HepG2 (cell line): ENCODE data around the gene RPA1. TPM values are rescaled to one million over a fixed set of nuclear protein-coding genes. Genes with fewer than 3 reads are reported as not detected.

Experiments
- ATAC-seq: fragments of 200-7000 bp; cut with Tn5 transposase; 3 replicates; pipeline ENCODE4 v1.9.1; 2020; ENCODE audit warnings: mild to moderate bottlenecking, moderate library complexity
- BruUV-seq: library from RNA; stranded (reverse); fragments of 400-500 nt; replicated peaks from 2 replicates; lab custom pipeline; 2021; lab: Mats Ljungman, UMichigan
- CTCF ChIA-PET: fragments of 300-600 bp; formaldehyde crosslinking; extraction: SDS; loops from one replicate; lab custom pipeline; 2021; ENCODE audit warnings: low total read pairs, inconsistent platforms, low intra/inter-chr PET ratio; lab: Yijun Ruan, JAX
- POLR2A ChIA-PET: fragments of 350-600 bp; sonication (Branson Sonifier 250); formaldehyde crosslinking; loops from one replicate; lab custom pipeline; 2020; ENCODE audit warnings: antibody characterized with exemption, inconsistent platforms; lab: Yijun Ruan, JAX
- DNase-seq: peaks from one replicate; pipeline ENCODE4 v3.0.0-alpha.2; 2015; ENCODE audit warnings: low spot score
- FAIRE-seq: peaks from 3 replicates; lab custom pipeline; 2011; peaks lifted over from hg19 to GRCh38; lab: Jason Lieb, UNC
- H2AFZ ChIP-seq: one replicate; pipeline ENCODE4 v1.6.1; 2011; ENCODE audit warnings: low read length, inconsistent platforms
- H3K27ac ChIP-seq: fragments of 300-600 bp; 3 replicates; pipeline ENCODE4 v1.8.0; 2011; ENCODE audit warnings: mixed run types, mild to moderate bottlenecking, mixed read lengths, low read length, inconsistent platforms; ENCODE audit not compliant: insufficient read depth; ENCODE audit errors: extremely low read length
- H3K27me3 ChIP-seq, 2 experiments: fragments of 200-600 bp in 1 of 2; 2 replicates in 1 of 2; 3 replicates in 1 of 2; pipeline versions ENCODE4 v1.6.0 to v1.8.0; 2011; ENCODE audit warnings: low read length in 2 of 2, mild to moderate bottlenecking in 2 of 2, moderate library complexity in 2 of 2, inconsistent platforms in 1 of 2; ENCODE audit not compliant: insufficient read depth in 2 of 2, control insufficient read depth in 1 of 2
- H3K36me3 ChIP-seq, 2 experiments: fragments of 200-600 bp in 1 of 2; replicated peaks in 1 of 2; 2 replicates in 1 of 2; 3 replicates in 1 of 2; pipeline versions ENCODE4 v1.5.1 to v1.8.0; 2011; ENCODE audit warnings: low read length in 2 of 2, inconsistent platforms in 1 of 2; ENCODE audit not compliant: insufficient read depth in 2 of 2, control insufficient read depth in 1 of 2
- H3K4me1 ChIP-seq: 2 replicates; pipeline ENCODE4 v1.5.1; 2012; ENCODE audit warnings: low read length, inconsistent platforms; ENCODE audit not compliant: insufficient read depth
- H3K4me2 ChIP-seq: 2 replicates; pipeline ENCODE4 v1.6.0; 2011; ENCODE audit warnings: low read depth, low read length, inconsistent platforms
- H3K4me3 ChIP-seq, 3 experiments: fragments of 200-600 bp in 1 of 3; sonication (generic), shearing (Covaris generic) in 1 of 3; replicated peaks in 1 of 3; 2 replicates each; pipeline ENCODE4 v1.5.1; 2011 to 2016; ENCODE audit warnings: low read length in 3 of 3, inconsistent platforms in 2 of 3, low read depth in 2 of 3, mild to moderate bottlenecking in 2 of 3, control low read depth in 1 of 3, mixed read lengths in 1 of 3; ENCODE audit not compliant: insufficient read depth in 1 of 3
- H3K79me2 ChIP-seq: one replicate; pipeline ENCODE4 v1.6.1; 2011; ENCODE audit warnings: low read length, inconsistent platforms; ENCODE audit not compliant: insufficient read depth
- H3K9ac ChIP-seq: 2 replicates; pipeline ENCODE4 v1.6.0; 2011; ENCODE audit warnings: mild to moderate bottlenecking, low read depth, low read length, inconsistent platforms; ENCODE audit not compliant: insufficient read depth
- H3K9me3 ChIP-seq: 2 replicates; pipeline ENCODE4 v1.5.1; 2012; ENCODE audit warnings: mild to moderate bottlenecking, low read length
- H4K20me1 ChIP-seq: 2 replicates; pipeline ENCODE4 v1.6.0; 2011; ENCODE audit warnings: inconsistent platforms, mild to moderate bottlenecking, low read length, moderate library complexity; ENCODE audit not compliant: insufficient read depth
- CERS6 ChIP-seq: sonication (generic); formaldehyde crosslinking; IDR thresholded peaks from 2 replicates; pipeline ENCODE4 v1.5.0; 2020; ENCODE audit warnings: missing genetic modification reagents
- DR1 ChIP-seq: sonication (generic); formaldehyde crosslinking; IDR thresholded peaks from 2 replicates; pipeline ENCODE4 v1.8.0; 2021; ENCODE audit warnings: mild to moderate bottlenecking, missing genetic modification reagents, inconsistent platforms
- FIP1L1 ChIP-seq: fragments of 200-400 bp; formaldehyde crosslinking; IDR thresholded peaks from 2 replicates; pipeline ENCODE4 v1.6.1; 2018; ENCODE audit warnings: low read depth, mild to moderate bottlenecking, low read length, moderate library complexity, borderline replicate concordance; ENCODE audit not compliant: insufficient read depth
- KLF9 ChIP-seq: IDR thresholded peaks from 2 replicates; pipeline ENCODE4 v1.6.1; 2016; ENCODE audit warnings: low read depth
- NFE2L2 ChIP-seq: fragments of 150-350 bp; IDR thresholded peaks from 2 replicates; pipeline ENCODE4 v1.6.1; 2014; ENCODE audit warnings: low read length
- PAXIP1 ChIP-seq: sonication (generic); formaldehyde crosslinking; conservative IDR thresholded peaks from 2 replicates; pipeline ENCODE4 v1.4.0; 2020; ENCODE audit warnings: mild to moderate bottlenecking, missing genetic modification reagents, moderate library complexity
- REL ChIP-seq: sonication (generic); formaldehyde crosslinking; conservative IDR thresholded peaks from 2 replicates; pipeline ENCODE4 v1.8.0; 2022; ENCODE audit warnings: mild to moderate bottlenecking, missing genetic modification reagents, moderate library complexity
- SMARCE1 ChIP-seq: fragments of 450-650 bp; IDR thresholded peaks from 2 replicates; pipeline ENCODE4 v1.6.1; 2017; ENCODE audit warnings: borderline replicate concordance
- SRSF1 ChIP-seq: fragments of 200-400 bp; formaldehyde crosslinking; optimal IDR thresholded peaks from 2 replicates; pipeline ENCODE3; 2017; ENCODE audit warnings: mild to moderate bottlenecking, low read depth, low read length, moderate library complexity
- ZFP62 ChIP-seq: sonication (generic); formaldehyde crosslinking; IDR thresholded peaks from 2 replicates; pipeline ENCODE4 v1.4.0; 2020; ENCODE audit warnings: missing genetic modification reagents
- ZFP82 ChIP-seq: sonication (generic); formaldehyde crosslinking; IDR thresholded peaks from 2 replicates; pipeline ENCODE4 v1.5.1; 2020; ENCODE audit warnings: mild to moderate bottlenecking, missing genetic modification reagents, borderline replicate concordance
- ZNF343 ChIP-seq: sonication (generic); formaldehyde crosslinking; IDR thresholded peaks from 2 replicates; pipeline ENCODE4 v1.4.0; 2020; ENCODE audit warnings: mild to moderate bottlenecking, missing genetic modification reagents
- ZNF350 ChIP-seq: sonication (generic); formaldehyde crosslinking; IDR thresholded peaks from 2 replicates; pipeline ENCODE4 v1.4.0; 2020; ENCODE audit warnings: mild to moderate bottlenecking, low read depth, missing genetic modification reagents, borderline replicate concordance
- ZNF451 ChIP-seq: sonication (generic); formaldehyde crosslinking; IDR thresholded peaks from 2 replicates; pipeline ENCODE4 v1.5.0; 2020; ENCODE audit warnings: mild to moderate bottlenecking, missing genetic modification reagents
- ZNF629 ChIP-seq: sonication (generic); formaldehyde crosslinking; conservative IDR thresholded peaks from 2 replicates; pipeline ENCODE4 v1.5.0; 2020; ENCODE audit warnings: missing genetic modification reagents
- WGBS: methylation state at CpG from one replicate; pipeline ENCODE4 v1.1.6; 2017; ENCODE audit warnings: low lambda C conversion rate; 5-methylcytosine and 5-hydroxymethylcytosine counted together
- in situ Hi-C: cut with HindIII; loops from 2 replicates; pipeline ENCODE4 v1.10.0; 2017; ENCODE audit warnings: low pct_unique_long_range_greater_than_20kb; ENCODE audit not compliant: extremely low pct_ligation_motif_present
- intact Hi-C: fragments of 100-400 bp; cut with micrococcal nuclease; formaldehyde crosslinking; loops from one replicate; pipeline ENCODE4 v1.10.0; 2022; ENCODE audit not compliant: unreplicated experiment
- polyA plus RNA-seq, 8 experiments: library from polyadenylated mRNA; depleted of rRNA in 3 of 8; stranded (reverse) in 7 of 8; unstranded in 1 of 8; fragments of >200 nt; fragmentation: Illumina TruSeq in 4 of 8; extraction: Trizol in 4 of 8; gene quantifications; 2 replicates each; pipeline versions ENCODE4 v1.2.1 to v1.2.3, GENCODE V29; 2011 to 2016; ENCODE audit warnings: low read depth in 4 of 8, missing spikeins in 1 of 8, mixed read lengths in 1 of 8; ENCODE audit not compliant: insufficient read depth in 1 of 8
- total RNA-seq, 5 experiments: library from RNA; depleted of rRNA; stranded (reverse); fragments of >200 nt; fragmentation: Illumina TruSeq; extraction: Trizol; gene quantifications; 2 replicates each; pipeline ENCODE4 v1.2.3, GENCODE V29; 2016; ENCODE audit warnings: low read depth in 1 of 5
- TF ChIP-seq, protein P1 (sequence below): sonication (generic); formaldehyde crosslinking; IDR thresholded peaks from 2 replicates; pipeline ENCODE4 v1.4.0; 2020; ENCODE audit warnings: missing genetic modification reagents
- TF ChIP-seq, protein P2 (sequence below): sonication (generic); formaldehyde crosslinking; IDR thresholded peaks from 2 replicates; pipeline ENCODE4 v1.9.0; 2021; ENCODE audit warnings: missing genetic modification reagents, mild to moderate bottlenecking, borderline replicate concordance

RPA1 gene
- total and polyA plus RNA-seq, 2 of the 13 experiments (the other 11 are each of a cell fraction or from before 2014, with no cell fraction given), result 13.9 to 37.6 TPM

DNA sequence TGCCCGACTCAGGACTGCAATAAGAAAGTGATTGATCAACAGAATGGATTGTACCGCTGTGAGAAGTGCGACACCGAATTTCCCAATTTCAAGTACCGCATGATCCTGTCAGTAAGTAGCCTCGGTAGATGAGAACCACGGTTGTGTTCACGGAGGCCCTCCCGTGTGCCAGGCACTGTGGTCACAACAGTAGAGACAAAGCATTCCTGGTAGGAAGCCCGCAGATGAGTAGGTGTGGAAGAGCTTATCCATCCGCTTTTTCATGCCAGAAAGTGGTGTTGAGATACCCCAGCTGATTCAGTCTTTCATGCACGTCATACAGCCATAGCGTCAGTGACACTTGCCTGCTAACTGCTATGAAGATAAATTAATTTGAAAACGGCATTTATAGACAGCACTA, 58.9 kb downstream of the RPA1 start (continued):
- TF ChIP-seq NFE2L2, result no peak
- TF ChIP-seq, protein P1, sequence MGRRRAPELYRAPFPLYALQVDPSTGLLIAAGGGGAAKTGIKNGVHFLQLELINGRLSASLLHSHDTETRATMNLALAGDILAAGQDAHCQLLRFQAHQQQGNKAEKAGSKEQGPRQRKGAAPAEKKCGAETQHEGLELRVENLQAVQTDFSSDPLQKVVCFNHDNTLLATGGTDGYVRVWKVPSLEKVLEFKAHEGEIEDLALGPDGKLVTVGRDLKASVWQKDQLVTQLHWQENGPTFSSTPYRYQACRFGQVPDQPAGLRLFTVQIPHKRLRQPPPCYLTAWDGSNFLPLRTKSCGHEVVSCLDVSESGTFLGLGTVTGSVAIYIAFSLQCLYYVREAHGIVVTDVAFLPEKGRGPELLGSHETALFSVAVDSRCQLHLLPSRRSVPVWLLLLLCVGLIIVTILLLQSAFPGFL (CRISPR knock-in tag), result no peak
- TF ChIP-seq ZFP82, result no peak
- TF ChIP-seq SMARCE1, result no peak
- no peak for TF ChIP-seq DR1 (CRISPR knock-in tag)
- no peak for TF ChIP-seq PAXIP1 (CRISPR knock-in tag)
- TF ChIP-seq, all 625 proteins: peak for 0

DNA sequence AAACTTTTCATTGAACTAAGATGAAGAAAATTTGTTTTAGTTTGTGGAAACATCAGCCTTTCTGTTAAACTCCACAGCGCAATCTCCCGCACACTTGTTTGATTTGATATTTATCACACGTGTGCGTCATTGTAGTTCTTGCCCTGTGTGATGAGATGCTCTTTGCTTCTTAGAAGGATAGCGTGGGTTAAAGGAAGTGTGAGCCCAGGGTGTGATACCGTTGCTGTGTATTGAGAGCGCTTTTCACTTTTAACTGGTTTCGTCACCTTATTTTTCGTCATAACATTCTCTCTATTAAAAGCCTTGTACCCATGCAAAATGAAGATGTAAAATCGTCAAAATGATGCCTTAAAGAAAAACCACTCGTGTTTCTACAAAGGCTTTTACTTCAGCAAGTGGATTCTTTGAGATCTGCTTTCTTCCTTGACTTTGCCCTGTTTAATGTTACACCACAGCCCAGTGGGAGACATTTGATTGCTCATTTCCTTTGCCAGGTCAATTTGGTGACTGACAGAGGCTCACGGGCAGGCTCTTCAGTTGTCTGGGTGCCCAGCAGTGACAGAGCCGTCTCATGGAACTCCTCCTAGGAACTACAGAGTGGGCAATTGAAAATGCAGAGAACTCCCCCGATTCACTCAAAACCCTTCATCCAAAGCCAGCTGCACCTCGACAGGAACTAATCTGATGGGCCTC, 61.1 kb downstream of the RPA1 start:
- Histone ChIP-seq H3K4me1 (peaks cover 3% of the 10 kb centered on the region), H2AFZ (no peak overlapping the region), H3K9ac (no peak overlapping the region), H3K27me3 (no peaks in the 10 kb centered on the region), H3K27ac (no peak overlapping the region), H3K9me3 (no peaks in the 10 kb centered on the region), H4K20me1 (no peaks in the 10 kb centered on the region), H3K36me3 (peaks cover 18 to 56% of the 10 kb centered on the region in 2 experiments), H3K4me3 (no peak overlapping the region), H3K4me2 (no peak overlapping the region), H3K79me2 (no peaks in the 10 kb centered on the region)
- intact Hi-C loops (no loop called here), in situ Hi-C loops (no loop called here)
- DNase-seq (no peak), ATAC-seq (no peak), FAIRE-seq (no peak)
- POLR2A ChIA-PET, result no interaction called here
- no TSS peak for BruUV-seq
- WGBS, result 96% methylated on average over 15 of the region's 15 CpGs
- CTCF ChIA-PET, result no interaction called here
- TF ChIP-seq ZNF451 (CRISPR knock-in tag) (no peak), KLF9 (CRISPR knock-in tag) (no peak), SRSF1 (no peak), ZNF629 (CRISPR knock-in tag) (no peak), CERS6 (CRISPR knock-in tag) (no peak), REL (CRISPR knock-in tag) (no peak), ZFP62 (CRISPR knock-in tag) (no peak), ZNF350 (CRISPR knock-in tag) (no peak), ZNF343 (CRISPR knock-in tag) (no peak), FIP1L1 (no peak)
- TF ChIP-seq, protein P2, sequence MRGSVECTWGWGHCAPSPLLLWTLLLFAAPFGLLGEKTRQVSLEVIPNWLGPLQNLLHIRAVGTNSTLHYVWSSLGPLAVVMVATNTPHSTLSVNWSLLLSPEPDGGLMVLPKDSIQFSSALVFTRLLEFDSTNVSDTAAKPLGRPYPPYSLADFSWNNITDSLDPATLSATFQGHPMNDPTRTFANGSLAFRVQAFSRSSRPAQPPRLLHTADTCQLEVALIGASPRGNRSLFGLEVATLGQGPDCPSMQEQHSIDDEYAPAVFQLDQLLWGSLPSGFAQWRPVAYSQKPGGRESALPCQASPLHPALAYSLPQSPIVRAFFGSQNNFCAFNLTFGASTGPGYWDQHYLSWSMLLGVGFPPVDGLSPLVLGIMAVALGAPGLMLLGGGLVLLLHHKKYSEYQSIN, result no peak
